Activated CD8-positive, alpha-beta T cell treated with anti-CD3 and anti-CD28 coated beads for 36 hours (primary cell): ENCODE measurements around the gene PDPR. TPM values are rescaled to one million over a fixed set of nuclear protein-coding genes. Genes with fewer than 3 reads are reported as not detected.

Experiments
- ATAC-seq: fragments of 200-7000 bp; cut with Tn5 transposase; one replicate; pipeline ENCODE4 v1.10.0; 2021; ENCODE audit warnings: mild to moderate bottlenecking, moderate library complexity
- CTCF ChIA-PET: fragments of 350-600 bp; sonication (Branson Sonifier 250); formaldehyde crosslinking; loops from one replicate; lab custom pipeline; 2021; ENCODE audit warnings: antibody characterized with exemption; lab: Charles Lee
- POLR2A ChIA-PET: fragments of 350-600 bp; sonication (Branson Sonifier 250); formaldehyde crosslinking; loops from one replicate; lab custom pipeline; 2021; ENCODE audit warnings: antibody characterized with exemption; lab: Charles Lee
- DNase-seq: peaks from one replicate; pipeline ENCODE4 v3.0.0-alpha.2; 2020
- H3K27ac Mint-ChIP-seq: one replicate; pipeline ENCODE4 v1.8.0; 2021; ENCODE audit warnings: mild to moderate bottlenecking, mixed read lengths
- H3K27me3 Mint-ChIP-seq: one replicate; pipeline ENCODE4 v1.8.0; 2021; ENCODE audit warnings: mixed read lengths
- H3K36me3 Mint-ChIP-seq: one replicate; pipeline ENCODE4 v1.8.0; 2021; ENCODE audit warnings: low read depth, mixed read lengths
- H3K4me1 Mint-ChIP-seq: one replicate; pipeline ENCODE4 v1.8.0; 2021; ENCODE audit warnings: low read depth, mixed read lengths
- H3K4me3 Mint-ChIP-seq: one replicate; pipeline ENCODE4 v1.8.0; 2021; ENCODE audit warnings: mild to moderate bottlenecking, moderate library complexity, mixed read lengths
- H3K9me3 Mint-ChIP-seq: one replicate; pipeline ENCODE4 v1.8.0; 2021; ENCODE audit warnings: mixed read lengths
- intact Hi-C: fragments of 100-400 bp; cut with micrococcal nuclease; formaldehyde crosslinking; loops from one replicate; pipeline ENCODE4 v1.10.0; 2022
- total RNA-seq, 2 experiments: library from RNA; stranded (reverse); gene quantifications; one replicate each; pipeline ENCODE4 v1.2.3, GENCODE V29; 2021
- TF ChIP-seq, protein P1 (sequence below): fragments of 200-600 bp; IDR thresholded peaks from one replicate; pipeline ENCODE4 v1.8.0; 2022; ENCODE audit warnings: antibody characterized with exemption, mild to moderate bottlenecking

PDPR gene
- total RNA-seq, 2 experiments from 2014 or later = 19.5 to 19.7 TPM

DNA sequence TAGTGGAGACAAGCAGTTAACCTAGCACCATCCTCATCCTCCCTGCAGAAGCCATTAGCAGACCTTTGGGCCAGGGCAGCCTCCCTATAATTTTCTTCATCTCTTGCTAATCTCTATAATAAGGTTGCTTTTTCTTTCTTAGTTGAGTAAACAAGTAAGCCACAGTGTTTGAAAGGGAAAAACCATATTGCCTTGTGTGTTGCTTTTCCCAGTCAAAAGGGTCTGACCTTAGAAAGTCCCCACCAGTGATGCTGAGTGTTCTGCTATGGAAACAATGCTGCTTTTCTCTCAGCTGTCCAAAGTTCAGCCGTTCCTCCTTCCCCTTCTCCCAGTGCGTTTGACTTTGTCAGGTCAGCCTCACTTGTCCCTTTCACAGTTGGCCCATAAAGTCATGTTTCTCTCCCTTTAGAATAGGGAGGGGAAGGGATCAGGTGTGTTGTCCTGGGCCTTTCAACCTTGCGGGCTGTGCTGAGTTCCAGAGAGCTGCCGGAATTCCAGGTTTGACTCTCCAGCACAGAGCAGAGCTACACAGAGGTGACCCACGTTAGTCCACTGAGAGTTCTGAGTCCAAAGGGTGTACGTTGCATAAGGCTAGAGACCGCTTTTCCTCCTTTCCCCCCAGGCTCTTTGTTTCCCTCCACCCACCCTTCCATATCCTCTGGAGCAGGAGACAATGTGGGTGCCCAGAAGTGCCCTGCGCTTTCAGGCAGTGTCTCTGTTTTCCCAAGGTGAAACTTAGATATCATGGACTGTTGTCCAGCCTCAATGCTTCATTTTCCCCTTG, 43.5 kb downstream of the PDPR start:
- ChIA-PET CTCF (interaction anchor here (1.5 kb wide), 1 partner anchor 7 kb away, joined by 5 read pairs; no protein-coding TSS in a partner anchor), POLR2A (no interaction called here)
- Mint-ChIP-seq H3K4me3 (no peak overlapping the region), H3K4me1 (no peaks in the 10 kb centered on the region), H3K9me3 (no peaks in the 10 kb centered on the region), H3K36me3 (peaks cover 32% of the 10 kb centered on the region), H3K27ac (no peak overlapping the region), H3K27me3 (no peaks in the 10 kb centered on the region)
- intact Hi-C loops = no loop called here
- DNase-seq (no peak), ATAC-seq (no peak)
- TF ChIP-seq, protein P1, sequence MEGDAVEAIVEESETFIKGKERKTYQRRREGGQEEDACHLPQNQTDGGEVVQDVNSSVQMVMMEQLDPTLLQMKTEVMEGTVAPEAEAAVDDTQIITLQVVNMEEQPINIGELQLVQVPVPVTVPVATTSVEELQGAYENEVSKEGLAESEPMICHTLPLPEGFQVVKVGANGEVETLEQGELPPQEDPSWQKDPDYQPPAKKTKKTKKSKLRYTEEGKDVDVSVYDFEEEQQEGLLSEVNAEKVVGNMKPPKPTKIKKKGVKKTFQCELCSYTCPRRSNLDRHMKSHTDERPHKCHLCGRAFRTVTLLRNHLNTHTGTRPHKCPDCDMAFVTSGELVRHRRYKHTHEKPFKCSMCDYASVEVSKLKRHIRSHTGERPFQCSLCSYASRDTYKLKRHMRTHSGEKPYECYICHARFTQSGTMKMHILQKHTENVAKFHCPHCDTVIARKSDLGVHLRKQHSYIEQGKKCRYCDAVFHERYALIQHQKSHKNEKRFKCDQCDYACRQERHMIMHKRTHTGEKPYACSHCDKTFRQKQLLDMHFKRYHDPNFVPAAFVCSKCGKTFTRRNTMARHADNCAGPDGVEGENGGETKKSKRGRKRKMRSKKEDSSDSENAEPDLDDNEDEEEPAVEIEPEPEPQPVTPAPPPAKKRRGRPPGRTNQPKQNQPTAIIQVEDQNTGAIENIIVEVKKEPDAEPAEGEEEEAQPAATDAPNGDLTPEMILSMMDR = no peak

DNA sequence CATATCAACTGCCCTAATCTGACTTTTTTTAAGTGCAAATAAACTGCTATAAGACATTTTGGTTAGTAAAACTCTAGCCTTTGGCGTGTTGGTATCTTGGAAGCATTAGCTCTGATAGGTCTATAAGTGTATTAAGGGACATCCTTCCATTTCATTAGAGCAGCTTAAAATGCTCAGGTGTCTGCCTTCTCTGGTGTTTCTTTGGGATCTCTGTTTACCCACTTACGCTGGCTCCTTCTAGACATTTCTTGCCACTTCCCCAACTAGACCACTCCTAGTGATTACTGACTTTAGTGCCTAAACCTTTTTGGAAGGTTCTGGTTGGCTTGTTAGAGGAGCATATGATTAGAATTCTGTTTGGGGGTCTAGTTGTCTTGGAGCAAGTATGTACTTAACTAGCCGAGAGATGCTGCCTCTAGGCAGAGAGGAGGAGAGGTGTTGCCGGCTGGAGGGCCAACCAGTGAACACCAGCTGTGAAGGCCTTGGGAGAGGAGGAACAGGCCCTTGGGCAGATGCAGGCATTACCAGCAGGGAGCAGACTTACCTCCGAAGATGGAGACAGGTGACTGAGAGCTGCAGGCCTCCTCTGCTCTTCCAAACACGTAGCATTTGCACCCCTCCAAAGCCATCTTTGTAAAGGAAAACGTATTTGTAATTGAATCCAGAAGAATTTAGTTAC, 44.3 kb downstream of the PDPR start:
- Mint-ChIP-seq H3K4me3 (no peak overlapping the region), H3K9me3 (no peaks in the 10 kb centered on the region), H3K36me3 (peaks cover 28% of the 10 kb centered on the region), H3K4me1 (no peaks in the 10 kb centered on the region), H3K27ac (no peak overlapping the region), H3K27me3 (no peaks in the 10 kb centered on the region)
- intact Hi-C loops = no loop called here
- no peak for ATAC-seq
- TF ChIP-seq, protein P1 = no peak
- DNase-seq = no peak
- ChIA-PET POLR2A (interaction anchor here (1.2 kb wide), 1 partner anchor 8 kb away, joined by 3 read pairs; no protein-coding TSS in a partner anchor), CTCF (no interaction called here)

DNA sequence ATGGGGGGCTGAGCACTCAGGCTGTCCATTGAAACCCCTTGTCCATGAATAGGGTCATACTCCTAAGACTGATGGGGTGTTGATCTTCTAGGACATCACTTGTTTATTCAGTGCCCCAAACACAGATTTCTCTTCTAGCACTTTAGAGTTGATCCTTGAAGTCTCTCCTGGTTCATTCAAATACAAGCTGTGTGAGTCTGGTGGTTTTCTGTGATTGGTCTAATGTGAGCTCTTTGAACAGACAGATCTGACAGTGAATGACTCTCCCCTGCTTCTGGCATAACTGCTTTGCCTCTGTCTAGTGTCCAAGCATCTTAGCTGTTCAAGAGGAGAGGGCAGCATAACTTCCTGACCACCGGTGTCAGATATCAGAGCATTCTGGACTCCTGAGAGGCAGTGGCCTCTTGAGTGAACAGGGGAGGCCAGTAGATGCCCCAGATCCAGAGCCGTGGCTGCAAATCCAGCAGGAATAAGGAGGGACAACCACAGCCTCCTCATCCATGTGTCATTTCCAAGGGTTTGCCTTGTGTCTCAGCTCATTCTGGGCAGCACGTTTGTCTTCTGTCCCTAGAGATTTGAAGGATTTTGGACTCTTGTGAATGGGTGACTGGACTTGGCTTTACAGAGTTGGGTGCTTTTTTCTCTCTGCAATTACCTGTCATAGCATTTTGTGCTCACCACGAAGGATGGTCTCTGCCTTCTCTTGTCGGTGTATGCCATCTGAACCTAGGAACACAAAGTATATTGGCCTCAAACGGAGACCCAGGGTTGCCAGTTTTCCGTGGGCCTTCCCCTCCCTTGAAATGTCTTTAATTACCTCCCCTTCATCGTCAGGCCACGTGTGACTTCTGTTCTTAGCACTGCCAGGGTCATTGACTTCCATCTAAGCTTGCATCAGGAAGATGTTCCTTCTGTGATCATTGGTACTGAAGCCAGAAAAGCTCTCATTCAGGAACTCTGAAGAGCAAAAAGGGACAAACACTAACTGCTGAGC, 45.5 kb downstream of the PDPR start:
- Mint-ChIP-seq H3K27me3 (no peaks in the 10 kb centered on the region), H3K27ac (no peak overlapping the region), H3K36me3 (peaks cover 26% of the 10 kb centered on the region), H3K4me3 (no peak overlapping the region), H3K9me3 (no peaks in the 10 kb centered on the region), H3K4me1 (no peaks in the 10 kb centered on the region)
- intact Hi-C loops = no loop called here
- ChIA-PET POLR2A (interaction anchor here (1.2 kb wide), 1 partner anchor 9 kb away, joined by 3 read pairs; no protein-coding TSS in a partner anchor), CTCF (interaction anchor here (1.1 kb wide), 1 partner anchor 493 kb away, joined by 3 read pairs; no protein-coding TSS in a partner anchor)
- ATAC-seq (no peak), DNase-seq (no peak)
- TF ChIP-seq, protein P1 = no peak

DNA sequence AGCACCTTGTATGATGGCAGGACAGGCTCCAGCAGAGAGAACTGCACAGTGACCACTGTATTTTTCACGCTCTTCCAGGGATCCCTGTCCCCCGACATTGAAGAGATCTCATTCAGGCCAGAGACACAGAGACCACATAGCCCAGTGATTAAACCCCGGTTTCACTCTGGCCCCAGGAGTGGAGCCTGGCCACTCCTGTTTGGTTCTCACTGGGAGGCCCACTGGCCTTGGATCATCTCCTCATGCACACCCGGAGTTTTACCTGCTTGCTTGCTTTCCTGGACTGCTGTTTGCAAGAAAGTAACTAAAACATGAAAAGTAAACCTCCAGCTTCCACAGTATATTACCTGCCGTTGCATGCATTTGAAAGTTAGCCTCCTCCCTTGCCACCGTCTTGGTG, 46.3 kb downstream of the PDPR start:
- intact Hi-C loops = no loop called here
- Mint-ChIP-seq H3K27me3 (no peaks in the 10 kb centered on the region), H3K9me3 (no peaks in the 10 kb centered on the region), H3K4me3 (no peak overlapping the region), H3K4me1 (no peaks in the 10 kb centered on the region), H3K36me3 (peaks cover 26% of the 10 kb centered on the region), H3K27ac (no peak overlapping the region)
- no peak for ATAC-seq
- no peak for DNase-seq
- ChIA-PET POLR2A (no interaction called here), CTCF (interaction anchor here (1.1 kb wide), 1 partner anchor 493 kb away, joined by 3 read pairs; no protein-coding TSS in a partner anchor)
- TF ChIP-seq, protein P1 = no peak
